ENCODE measurements around the gene VWA8. TPM values are rescaled to one million over a fixed set of nuclear protein-coding genes. Genes with fewer than 3 reads are reported as not detected.
A peak's percentile ranks its signal among the peaks of the same experiment; 100 is the strongest.

Gene VWA8
- total and polyA plus RNA-seq, 2 of the 13 experiments (the other 11 are each of a cell fraction or from before 2014, with no cell fraction given), result 9.1 to 17.3 TPM

DNA sequence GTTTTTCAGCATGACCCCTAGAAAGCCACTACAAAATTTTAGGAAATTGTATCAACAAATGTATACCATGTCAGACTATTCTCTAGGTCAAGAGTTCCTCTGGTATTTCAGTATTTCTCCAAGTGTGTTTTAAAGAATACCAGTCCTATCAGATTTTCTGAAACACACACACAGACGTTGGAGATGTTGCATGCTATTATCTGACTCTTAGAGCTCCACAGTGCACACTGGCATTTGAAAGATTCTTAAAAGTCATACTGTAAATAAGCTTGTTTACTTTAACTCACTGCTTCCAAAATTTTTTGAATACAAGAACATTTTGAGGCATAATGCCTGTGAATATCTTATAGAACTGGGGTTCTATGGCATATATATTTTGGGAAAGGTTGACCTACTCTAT is 33.8 kb upstream of the VWA8 start:
- H3K4me1 ChIP-seq (ENCODE audit: insufficient read depth, low read length), result peaks cover 10% of the 10 kb centered on the region; the same call in 1 of the 2 replicates
- H3K9me3 ChIP-seq (ENCODE audit: low read length), result no peaks in the 10 kb centered on the region
- H2AFZ ChIP-seq (ENCODE audit: low read length), result no peak overlapping the region
- ATAC-seq (no peak), FAIRE-seq (no peak), DNase-seq (ENCODE audit: low spot score) (no peak)
- H3K79me2 ChIP-seq (ENCODE audit: insufficient read depth, low read length), result no peaks in the 10 kb centered on the region
- H3K4me3 ChIP-seq (replicated peaks in 1 of 3; ENCODE audit: insufficient read depth in 1 of 3, low read depth in 2 of 3, low read length in 3 of 3), result no peak overlapping the region
- H3K4me2 ChIP-seq (ENCODE audit: low read depth, low read length), result no peak overlapping the region
- WGBS (ENCODE audit: low lambda C conversion rate), result 10% methylated on average over 1 of the region's 1 CpG
- in situ Hi-C loops (cut with HindIII; ENCODE audit: extremely low pct_ligation_motif_present, low pct_unique_long_range_greater_than_20kb), result no loop called here
- no peaks in the 10 kb centered on the region for H3K27me3 ChIP-seq (ENCODE audit: control insufficient read depth in 1 of 2, insufficient read depth in 2 of 2, low read length in 2 of 2)
- no peaks in the 10 kb centered on the region for H3K36me3 ChIP-seq (replicated peaks in 1 of 2; ENCODE audit: control insufficient read depth in 1 of 2, insufficient read depth in 2 of 2, low read length in 2 of 2)
- H3K9ac ChIP-seq (ENCODE audit: insufficient read depth, low read depth, low read length), result no peak overlapping the region
- TF ChIP-seq ADNP (CRISPR knock-in tag; IDR thresholded peaks at IDR 0.05) (no peak), ZNF570 (CRISPR knock-in tag; IDR thresholded peaks at IDR 0.05; ENCODE audit: borderline replicate concordance) (no peak), CBFB (CRISPR knock-in tag; IDR thresholded peaks at IDR 0.05) (no peak), RFXANK (CRISPR knock-in tag; IDR thresholded peaks at IDR 0.05) (no peak), ZFP62 (CRISPR knock-in tag; IDR thresholded peaks at IDR 0.05) (no peak), ZSCAN21 (CRISPR knock-in tag; IDR thresholded peaks at IDR 0.05; ENCODE audit: borderline replicate concordance) (no peak), PAWR (CRISPR knock-in tag; IDR thresholded peaks at IDR 0.05; ENCODE audit: borderline replicate concordance) (no peak), TCF7L2 (IDR thresholded peaks at IDR 0.05; ENCODE audit: low read depth, low read length) (no peak)
- ChIA-PET POLR2A (no interaction called here), CTCF (ENCODE audit: low intra/inter-chr PET ratio, low total read pairs) (no interaction called here)
- no peaks in the 10 kb centered on the region for H4K20me1 ChIP-seq (ENCODE audit: insufficient read depth, low read length)
- BruUV-seq (replicated peaks), result no TSS peak
- H3K27ac ChIP-seq (ENCODE audit: extremely low read length, insufficient read depth, low read length), result no peak overlapping the region
- intact Hi-C loops (cut with micrococcal nuclease; ENCODE audit: unreplicated experiment), result no loop called here

DNA sequence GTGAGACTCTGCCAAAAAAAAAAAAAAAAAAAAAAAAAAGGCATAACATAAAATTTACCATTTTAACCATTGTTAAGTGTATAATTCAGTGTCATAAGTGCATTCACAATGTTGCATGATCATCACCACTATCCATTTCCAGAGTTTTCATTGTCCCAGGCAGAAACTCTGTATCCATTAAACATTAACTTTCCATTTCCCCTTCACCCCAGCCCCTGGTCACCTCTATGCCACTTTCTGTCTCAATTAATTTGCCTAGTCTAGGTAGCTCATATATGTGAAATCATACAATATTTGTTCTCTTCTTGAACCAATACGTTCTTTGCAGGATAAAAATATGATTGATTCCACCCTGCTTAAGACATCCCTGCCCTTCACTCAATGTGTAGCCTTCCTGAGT is 31.0 kb upstream of the VWA8 start:
- in situ Hi-C loops (cut with HindIII; ENCODE audit: extremely low pct_ligation_motif_present, low pct_unique_long_range_greater_than_20kb), result no loop called here
- H3K36me3 ChIP-seq (replicated peaks in 1 of 2; ENCODE audit: control insufficient read depth in 1 of 2, insufficient read depth in 2 of 2, low read length in 2 of 2), result no peaks in the 10 kb centered on the region
- ATAC-seq (peak; percentile 56; the same call in 1 of the 3 replicates), FAIRE-seq (no peak), DNase-seq (ENCODE audit: low spot score) (no peak)
- no peaks in the 10 kb centered on the region for H3K9me3 ChIP-seq (ENCODE audit: low read length)
- no peaks in the 10 kb centered on the region for H3K79me2 ChIP-seq (ENCODE audit: insufficient read depth, low read length)
- 0% methylated on average over 1 of the region's 1 CpG for WGBS (ENCODE audit: low lambda C conversion rate)
- H4K20me1 ChIP-seq (ENCODE audit: insufficient read depth, low read length), result no peaks in the 10 kb centered on the region
- no peak overlapping the region for H3K4me3 ChIP-seq (replicated peaks in 1 of 3; ENCODE audit: insufficient read depth in 1 of 3, low read depth in 2 of 3, low read length in 3 of 3)
- intact Hi-C loops (cut with micrococcal nuclease; ENCODE audit: unreplicated experiment), result no loop called here
- H3K27ac ChIP-seq (ENCODE audit: extremely low read length, insufficient read depth, low read length), result no peak overlapping the region
- ChIA-PET POLR2A (no interaction called here), CTCF (ENCODE audit: low intra/inter-chr PET ratio, low total read pairs) (no interaction called here)
- peaks cover 17% of the 10 kb centered on the region; the same call in 1 of the 2 replicates for H3K4me1 ChIP-seq (ENCODE audit: insufficient read depth, low read length)
- TF ChIP-seq, protein P1, sequence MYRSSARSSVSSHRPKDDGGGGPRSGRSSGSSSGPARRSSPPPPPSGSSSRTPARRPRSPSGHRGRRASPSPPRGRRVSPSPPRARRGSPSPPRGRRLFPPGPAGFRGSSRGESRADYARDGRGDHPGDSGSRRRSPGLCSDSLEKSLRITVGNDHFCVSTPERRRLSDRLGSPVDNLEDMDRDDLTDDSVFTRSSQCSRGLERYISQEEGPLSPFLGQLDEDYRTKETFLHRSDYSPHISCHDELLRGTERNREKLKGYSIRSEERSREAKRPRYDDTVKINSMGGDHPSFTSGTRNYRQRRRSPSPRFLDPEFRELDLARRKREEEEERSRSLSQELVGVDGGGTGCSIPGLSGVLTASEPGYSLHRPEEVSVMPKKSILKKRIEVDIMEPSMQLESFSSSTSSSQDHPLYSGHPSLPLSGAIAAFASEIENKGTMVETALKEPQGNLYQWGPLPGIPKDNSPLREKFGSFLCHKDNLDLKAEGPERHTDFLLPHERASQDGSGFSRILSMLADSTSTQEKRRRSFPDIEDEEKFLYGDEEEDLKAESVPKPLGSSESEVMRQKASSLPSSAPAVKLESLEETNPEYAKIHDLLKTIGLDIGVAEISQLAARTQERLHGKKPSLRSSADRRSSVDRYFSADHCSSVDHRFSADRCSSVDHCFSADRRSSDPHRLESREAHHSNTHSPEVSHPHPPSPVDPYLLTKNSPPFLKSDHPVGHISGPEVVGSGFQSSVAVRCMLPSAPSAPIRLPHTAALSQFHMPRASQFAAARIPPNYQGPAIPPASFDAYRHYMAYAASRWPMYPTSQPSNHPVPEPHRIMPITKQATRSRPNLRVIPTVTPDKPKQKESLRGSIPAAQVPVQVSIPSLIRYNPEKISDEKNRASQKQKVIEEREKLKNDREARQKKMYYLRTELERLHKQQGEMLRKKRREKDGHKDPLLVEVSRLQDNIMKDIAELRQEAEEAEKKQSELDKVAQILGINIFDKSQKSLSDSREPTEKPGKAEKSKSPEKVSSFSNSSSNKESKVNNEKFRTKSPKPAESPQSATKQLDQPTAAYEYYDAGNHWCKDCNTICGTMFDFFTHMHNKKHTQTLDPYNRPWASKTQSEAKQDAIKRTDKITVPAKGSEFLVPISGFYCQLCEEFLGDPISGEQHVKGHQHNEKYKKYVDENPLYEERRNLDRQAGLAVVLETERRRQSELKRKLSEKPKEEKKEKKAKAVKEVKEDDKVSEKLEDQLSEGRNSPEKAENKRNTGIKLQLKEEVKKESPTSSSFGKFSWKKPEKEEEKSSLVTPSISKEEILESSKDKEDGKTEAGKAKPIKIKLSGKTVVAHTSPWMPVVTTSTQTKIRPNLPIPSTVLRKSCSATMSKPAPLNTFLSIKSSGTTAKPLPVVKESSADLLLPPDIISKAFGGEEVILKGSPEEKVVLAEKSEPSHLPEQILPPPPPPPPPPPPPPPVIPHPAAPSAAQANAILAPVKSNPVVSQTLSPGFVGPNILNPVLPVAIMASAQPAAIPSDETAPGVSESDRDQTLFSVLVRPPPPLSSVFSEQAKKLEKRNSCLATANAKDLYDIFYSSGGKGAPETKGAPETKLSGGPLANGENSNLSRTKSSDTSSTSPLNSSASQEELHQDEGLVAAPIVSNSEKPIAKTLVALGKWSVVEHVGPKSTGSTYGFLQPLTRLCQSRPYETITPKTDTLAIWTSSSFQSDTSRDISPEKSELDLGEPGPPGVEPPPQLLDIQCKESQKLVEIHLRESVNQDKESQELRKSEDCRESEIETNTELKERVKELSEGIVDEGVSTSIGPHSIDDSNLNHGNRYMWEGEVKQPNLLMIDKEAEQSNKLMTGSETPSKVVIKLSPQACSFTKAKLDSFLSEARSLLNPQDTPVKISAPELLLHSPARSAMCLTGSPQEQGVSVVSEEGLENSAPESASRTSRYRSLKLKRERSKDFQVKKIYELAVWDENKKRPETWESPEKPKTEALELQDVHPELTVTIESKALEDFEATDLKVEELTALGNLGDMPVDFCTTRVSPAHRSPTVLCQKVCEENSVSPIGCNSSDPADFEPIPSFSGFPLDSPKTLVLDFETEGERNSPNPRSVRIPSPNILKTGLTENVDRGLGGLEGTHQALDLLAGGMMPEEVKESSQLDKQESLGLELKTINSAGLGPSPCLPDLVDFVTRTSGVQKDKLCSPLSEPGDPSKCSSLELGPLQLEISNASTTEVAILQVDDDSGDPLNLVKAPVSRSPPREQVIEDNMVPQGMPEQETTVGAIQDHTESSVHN (CRISPR knock-in tag; IDR thresholded peaks at IDR 0.05), result no peak
- TF ChIP-seq, protein P2, sequence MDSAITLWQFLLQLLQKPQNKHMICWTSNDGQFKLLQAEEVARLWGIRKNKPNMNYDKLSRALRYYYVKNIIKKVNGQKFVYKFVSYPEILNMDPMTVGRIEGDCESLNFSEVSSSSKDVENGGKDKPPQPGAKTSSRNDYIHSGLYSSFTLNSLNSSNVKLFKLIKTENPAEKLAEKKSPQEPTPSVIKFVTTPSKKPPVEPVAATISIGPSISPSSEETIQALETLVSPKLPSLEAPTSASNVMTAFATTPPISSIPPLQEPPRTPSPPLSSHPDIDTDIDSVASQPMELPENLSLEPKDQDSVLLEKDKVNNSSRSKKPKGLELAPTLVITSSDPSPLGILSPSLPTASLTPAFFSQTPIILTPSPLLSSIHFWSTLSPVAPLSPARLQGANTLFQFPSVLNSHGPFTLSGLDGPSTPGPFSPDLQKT (CRISPR knock-in tag; IDR thresholded peaks at IDR 0.05; ENCODE audit: borderline replicate concordance), result no peak
- no peak overlapping the region for H3K4me2 ChIP-seq (ENCODE audit: low read depth, low read length)
- no peak overlapping the region for H2AFZ ChIP-seq (ENCODE audit: low read length)
- H3K27me3 ChIP-seq (ENCODE audit: control insufficient read depth in 1 of 2, insufficient read depth in 2 of 2, low read length in 2 of 2), result no peaks in the 10 kb centered on the region
- BruUV-seq (replicated peaks), result no TSS peak
- H3K9ac ChIP-seq (ENCODE audit: insufficient read depth, low read depth, low read length), result no peak overlapping the region
